Tibial nerve (tissue), 4 donors: ENCODE measurements around the gene ADAMTS8. TPM values are rescaled to one million over a fixed set of nuclear protein-coding genes. Genes with fewer than 3 reads are reported as not detected.
A peak's percentile ranks its signal among the peaks of the same experiment; 100 is the strongest.

Experiments
- DNase-seq, 2 donors: peaks; one replicate each; pipeline ENCODE4 v3.0.0-alpha.2; 2019; ENCODE audit warnings: low spot score in 2 of 2
- H3K27ac ChIP-seq, 4 donors: fragments of 200-600 bp; sonication (generic) in 3 of 4; one replicate each; pipeline ENCODE4 v1.5.1; 2017 to 2019; ENCODE audit warnings: mild to moderate bottlenecking in 1 of 4
- H3K27me3 ChIP-seq, 2 donors: fragments of 200-600 bp; sonication (generic) in 1 of 2; one replicate each; pipeline versions ENCODE4 v1.5.1 to v1.6.0; 2017 to 2019
- H3K36me3 ChIP-seq, 3 donors: fragments of 200-600 bp; sonication (generic); one replicate each; pipeline ENCODE4 v1.5.1; 2018 to 2019
- H3K4me1 ChIP-seq, 4 donors: fragments of 200-600 bp; sonication (generic) in 3 of 4; one replicate each; pipeline ENCODE4 v1.5.1; 2017 to 2019
- H3K4me3 ChIP-seq, 4 donors: fragments of 200-600 bp; sonication (generic) in 3 of 4; one replicate each; pipeline ENCODE4 v1.5.1; 2017 to 2019; ENCODE audit warnings: mild to moderate bottlenecking in 1 of 4, moderate library complexity in 1 of 4
- H3K9me3 ChIP-seq, 4 donors: fragments of 200-600 bp; sonication (generic) in 3 of 4; one replicate each; pipeline ENCODE4 v1.5.1; 2017 to 2019
- CTCF ChIP-seq, 5 experiments: fragments of 200-600 bp in 3 of 5; fragments of 450-650 bp in 2 of 5; sonication (generic) in 3 of 5; IDR thresholded peaks; one replicate each; pipeline ENCODE4 v1.5.1; 2016 to 2019; ENCODE audit warnings: antibody characterized with exemption in 5 of 5, mild to moderate bottlenecking in 3 of 5, moderate library complexity in 2 of 5
- EP300 ChIP-seq, 2 donors: sonication (generic); formaldehyde crosslinking; IDR thresholded peaks; one replicate each; pipeline ENCODE4 v1.6.1; 2017; ENCODE audit warnings: antibody characterized with exemption in 2 of 2, mild to moderate bottlenecking in 1 of 2
- POLR2A ChIP-seq, 2 donors: fragments of 450-650 bp; IDR thresholded peaks; one replicate each; pipeline ENCODE4 v1.6.1; 2017; ENCODE audit warnings: antibody characterized with exemption in 2 of 2, mild to moderate bottlenecking in 2 of 2, moderate library complexity in 2 of 2
- WGBS, 2 donors: methylation state at CpG; one replicate each; pipeline ENCODE4 v1.1.5; 2018; 5-methylcytosine and 5-hydroxymethylcytosine counted together
- total RNA-seq, 4 donors: library from RNA; depleted of rRNA; stranded (reverse); fragments of >200 nt; gene quantifications; one replicate each; pipeline ENCODE4 v1.1.0, GENCODE V29; 2016

Gene ADAMTS8
- total RNA-seq, 4 donors from 2014 or later: 0.66 to 3.9 (median 1.6) TPM

DNA sequence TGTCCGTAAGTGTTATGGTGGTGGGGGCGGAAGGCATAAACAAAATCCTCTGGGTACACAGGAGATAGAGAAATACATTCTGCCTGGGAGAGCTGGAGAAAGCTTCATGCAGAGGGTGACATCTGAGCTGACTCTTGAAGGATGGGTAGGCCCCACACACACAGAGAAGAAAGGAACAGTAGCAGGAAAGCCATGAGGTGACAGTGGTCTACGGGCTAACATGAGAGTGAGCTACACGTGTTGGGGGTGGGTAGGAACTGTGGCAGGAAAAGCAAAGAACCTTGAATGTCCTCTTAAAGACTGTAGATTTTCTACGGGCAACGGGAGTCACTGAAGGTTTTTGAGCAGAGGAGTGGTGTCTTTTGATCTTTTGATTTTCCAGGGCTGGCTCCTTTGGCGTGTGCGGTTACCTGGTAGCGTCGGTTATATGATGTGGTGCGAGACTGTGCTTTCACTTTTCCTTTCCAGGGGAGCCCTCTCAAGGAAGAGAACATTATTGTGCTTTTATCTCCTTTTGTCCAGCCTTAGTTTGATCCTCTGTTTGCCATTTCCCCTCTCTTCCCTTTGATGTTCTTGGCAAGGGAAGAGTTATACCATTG lies 39.7 kb downstream of the ADAMTS8 start:
- WGBS, 2 donors: 77 to 83% methylated on average over 11 of the region's 11 CpGs
- no peaks in the 10 kb centered on the region for H3K27me3 ChIP-seq
- H3K9me3 ChIP-seq: no peaks in the 10 kb centered on the region
- H3K4me1 ChIP-seq: peaks cover 0 to 25% (median 0%) of the 10 kb centered on the region in 4 donors
- peak overlapping the region in 1 of 4 donors; percentile 0 for H3K4me3 ChIP-seq
- no peak overlapping the region for H3K27ac ChIP-seq
- TF ChIP-seq CTCF (IDR thresholded peaks at IDR 0.05): no peak
- TF ChIP-seq POLR2A (IDR thresholded peaks at IDR 0.05): no peak
- no peak for TF ChIP-seq EP300 (IDR thresholded peaks at IDR 0.05)
- DNase-seq: no peak
- H3K36me3 ChIP-seq: no peaks in the 10 kb centered on the region

GRCh38 chr11:130386056-130386455 lies 42.4 kb downstream of the ADAMTS8 start:
- Histone ChIP-seq H3K9me3 (no peaks in the 10 kb centered on the region), H3K36me3 (no peaks in the 10 kb centered on the region), H3K4me3 (no peak overlapping the region), H3K27me3 (no peaks in the 10 kb centered on the region), H3K27ac (no peak overlapping the region), H3K4me1 (peaks cover 0 to 24% (median 0%) of the 10 kb centered on the region in 4 donors)
- no peak for TF ChIP-seq EP300 (IDR thresholded peaks at IDR 0.05)
- no peak for TF ChIP-seq POLR2A (IDR thresholded peaks at IDR 0.05)
- TF ChIP-seq CTCF (IDR thresholded peaks at IDR 0.05): no peak
- DNase-seq: no peak
- 95 to 99% methylated on average over 3 of the region's 3 CpGs for WGBS, 2 donors

DNA sequence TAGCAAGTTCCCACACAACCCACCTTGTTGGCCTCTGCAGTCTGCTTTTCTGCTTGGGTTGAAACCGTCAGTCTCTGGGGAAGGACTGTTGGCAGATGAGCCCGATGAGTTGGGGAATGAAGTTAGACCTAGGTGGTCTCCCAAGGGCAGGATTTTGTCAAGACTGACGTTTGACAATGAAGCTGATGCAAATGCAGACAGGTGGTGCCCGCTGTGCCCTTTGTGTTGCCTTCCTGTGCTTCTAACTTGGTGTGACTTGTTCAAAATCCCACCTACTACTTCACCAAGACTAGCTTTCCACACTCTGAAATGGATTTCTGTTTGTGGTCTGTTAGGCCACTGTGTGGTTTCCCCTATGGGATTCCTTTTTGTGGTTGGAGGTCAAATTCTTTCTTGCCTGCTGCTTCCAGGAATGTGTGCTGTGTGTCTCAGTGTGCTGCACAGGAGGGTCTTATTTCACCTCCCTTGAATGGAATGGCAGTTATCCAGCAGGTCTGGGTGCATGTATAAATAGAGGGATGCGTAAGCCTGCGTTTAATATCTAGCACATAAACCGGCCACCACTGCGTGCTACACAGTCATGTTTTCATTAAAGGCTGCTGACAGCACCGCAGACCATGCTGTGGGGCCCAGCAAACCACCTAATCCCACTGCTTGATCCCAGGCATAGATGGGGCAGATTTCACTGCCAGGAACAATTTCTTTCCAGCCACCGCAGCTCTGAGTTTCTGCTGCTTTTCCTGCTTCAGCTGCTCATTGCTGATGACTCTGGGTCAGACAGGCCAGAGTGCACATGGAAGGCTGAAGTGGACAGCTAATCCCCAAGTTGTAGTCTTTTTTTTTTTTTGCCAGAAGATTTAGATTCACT lies 44.8 kb downstream of the ADAMTS8 start:
- H3K4me1 ChIP-seq: peaks cover 0 to 10% (median 0%) of the 10 kb centered on the region in 4 donors
- no peak for DNase-seq
- H3K9me3 ChIP-seq: no peaks in the 10 kb centered on the region
- TF ChIP-seq CTCF (IDR thresholded peaks at IDR 0.05) (no peak), EP300 (IDR thresholded peaks at IDR 0.05) (no peak), POLR2A (IDR thresholded peaks at IDR 0.05) (no peak)
- WGBS, 2 donors: 53 to 61% methylated on average over 10 of the region's 10 CpGs
- H3K4me3 ChIP-seq: no peak overlapping the region
- H3K27me3 ChIP-seq: no peaks in the 10 kb centered on the region
- no peak overlapping the region for H3K27ac ChIP-seq
- H3K36me3 ChIP-seq: no peaks in the 10 kb centered on the region

DNA sequence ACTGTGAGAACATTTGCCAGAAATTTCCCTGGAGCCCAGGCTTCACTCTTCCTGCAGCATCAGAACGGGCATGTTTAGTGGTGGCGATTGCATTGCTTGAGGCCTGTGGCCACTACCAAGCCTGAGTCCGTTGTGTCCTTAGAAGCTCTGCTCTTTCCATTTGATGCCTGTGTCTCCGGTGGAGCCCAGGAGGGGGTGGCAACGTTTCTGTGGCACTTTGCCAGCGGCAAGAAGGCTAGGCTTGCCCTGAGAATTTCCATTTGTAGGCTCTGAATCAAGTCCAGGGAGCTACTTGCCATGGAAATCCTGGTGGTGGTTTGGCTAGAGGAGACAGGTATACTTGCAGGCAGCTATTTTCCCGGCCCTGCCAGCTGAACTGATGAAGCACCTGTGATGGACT lies 47.1 kb downstream of the ADAMTS8 start:
- no peak for DNase-seq
- H3K27me3 ChIP-seq: no peaks in the 10 kb centered on the region
- H3K4me3 ChIP-seq: no peak overlapping the region
- no peak overlapping the region for H3K27ac ChIP-seq
- WGBS, 2 donors: 64 to 68% methylated on average over 7 of the region's 7 CpGs
- TF ChIP-seq POLR2A (IDR thresholded peaks at IDR 0.05) (no peak), CTCF (IDR thresholded peaks at IDR 0.05) (no peak), EP300 (IDR thresholded peaks at IDR 0.05) (no peak)
- H3K9me3 ChIP-seq: no peaks in the 10 kb centered on the region
- no peaks in the 10 kb centered on the region for H3K36me3 ChIP-seq
- peaks cover 0 to 10% (median 0%) of the 10 kb centered on the region in 4 donors for H3K4me1 ChIP-seq

DNA sequence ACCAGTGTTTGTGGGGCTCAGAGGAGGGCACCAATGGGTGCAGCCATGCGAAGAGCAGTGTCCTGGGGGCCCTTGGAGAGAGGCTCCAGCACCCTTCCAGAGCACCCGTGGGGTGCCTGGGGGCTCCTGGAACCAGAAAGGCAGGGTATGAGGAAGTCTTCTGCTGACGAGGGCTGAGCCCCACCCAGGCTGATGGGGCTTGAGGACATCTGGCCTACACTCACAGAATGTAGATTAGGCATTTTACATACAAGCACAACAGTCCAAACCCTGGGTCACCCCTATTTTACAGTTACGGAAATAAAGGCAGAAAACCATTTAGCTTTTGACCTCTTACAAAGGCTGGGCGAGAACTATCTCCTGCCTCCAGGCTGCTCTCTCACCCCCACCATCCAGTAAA lies 47.6 kb downstream of the ADAMTS8 start:
- no peaks in the 10 kb centered on the region for H3K27me3 ChIP-seq
- no peaks in the 10 kb centered on the region for H3K9me3 ChIP-seq
- WGBS, 2 donors: 84 to 89% methylated on average over 5 of the region's 5 CpGs
- no peak for DNase-seq
- no peaks in the 10 kb centered on the region for H3K36me3 ChIP-seq
- TF ChIP-seq CTCF (IDR thresholded peaks at IDR 0.05) (no peak), EP300 (IDR thresholded peaks at IDR 0.05) (no peak), POLR2A (IDR thresholded peaks at IDR 0.05) (no peak)
- H3K4me3 ChIP-seq: no peak overlapping the region
- peaks cover 0 to 10% (median 0%) of the 10 kb centered on the region in 4 donors for H3K4me1 ChIP-seq
- H3K27ac ChIP-seq: no peak overlapping the region
